ENCODE measurements around the gene TNFRSF9.

GRCh38 chr1:7929637-7930036 lies 11.0 kb downstream of the TNFRSF9 start:
- TF ChIP-seq CTCF (IDR thresholded peaks at IDR 0.05 in 4 of 5, conservative IDR thresholded peaks at IDR 0.05 in 1 of 5) (no peak), POLR2A (IDR thresholded peaks at IDR 0.05) (no peak)
